Measurements from ENCODE around the gene MED17.
"Not testable (repeated sequence)": the region's sequence is repeated elsewhere in the genome, so short reads cannot be mapped to it uniquely, and the experiment has no call there.

Gene MED17, protein sequence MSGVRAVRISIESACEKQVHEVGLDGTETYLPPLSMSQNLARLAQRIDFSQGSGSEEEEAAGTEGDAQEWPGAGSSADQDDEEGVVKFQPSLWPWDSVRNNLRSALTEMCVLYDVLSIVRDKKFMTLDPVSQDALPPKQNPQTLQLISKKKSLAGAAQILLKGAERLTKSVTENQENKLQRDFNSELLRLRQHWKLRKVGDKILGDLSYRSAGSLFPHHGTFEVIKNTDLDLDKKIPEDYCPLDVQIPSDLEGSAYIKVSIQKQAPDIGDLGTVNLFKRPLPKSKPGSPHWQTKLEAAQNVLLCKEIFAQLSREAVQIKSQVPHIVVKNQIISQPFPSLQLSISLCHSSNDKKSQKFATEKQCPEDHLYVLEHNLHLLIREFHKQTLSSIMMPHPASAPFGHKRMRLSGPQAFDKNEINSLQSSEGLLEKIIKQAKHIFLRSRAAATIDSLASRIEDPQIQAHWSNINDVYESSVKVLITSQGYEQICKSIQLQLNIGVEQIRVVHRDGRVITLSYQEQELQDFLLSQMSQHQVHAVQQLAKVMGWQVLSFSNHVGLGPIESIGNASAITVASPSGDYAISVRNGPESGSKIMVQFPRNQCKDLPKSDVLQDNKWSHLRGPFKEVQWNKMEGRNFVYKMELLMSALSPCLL

GRCh38 chr11:93784145-93784934, at the start of gene MED17:
MED17 (plus strand) TSS chr11:93784282; CDS start chr11:93784514, 232 bp downstream.
- FAIRE-seq, result peak; percentile 9
- peak; percentile 95 for DNase-seq (ENCODE audit: insufficient read length, low spot score)

DNA sequence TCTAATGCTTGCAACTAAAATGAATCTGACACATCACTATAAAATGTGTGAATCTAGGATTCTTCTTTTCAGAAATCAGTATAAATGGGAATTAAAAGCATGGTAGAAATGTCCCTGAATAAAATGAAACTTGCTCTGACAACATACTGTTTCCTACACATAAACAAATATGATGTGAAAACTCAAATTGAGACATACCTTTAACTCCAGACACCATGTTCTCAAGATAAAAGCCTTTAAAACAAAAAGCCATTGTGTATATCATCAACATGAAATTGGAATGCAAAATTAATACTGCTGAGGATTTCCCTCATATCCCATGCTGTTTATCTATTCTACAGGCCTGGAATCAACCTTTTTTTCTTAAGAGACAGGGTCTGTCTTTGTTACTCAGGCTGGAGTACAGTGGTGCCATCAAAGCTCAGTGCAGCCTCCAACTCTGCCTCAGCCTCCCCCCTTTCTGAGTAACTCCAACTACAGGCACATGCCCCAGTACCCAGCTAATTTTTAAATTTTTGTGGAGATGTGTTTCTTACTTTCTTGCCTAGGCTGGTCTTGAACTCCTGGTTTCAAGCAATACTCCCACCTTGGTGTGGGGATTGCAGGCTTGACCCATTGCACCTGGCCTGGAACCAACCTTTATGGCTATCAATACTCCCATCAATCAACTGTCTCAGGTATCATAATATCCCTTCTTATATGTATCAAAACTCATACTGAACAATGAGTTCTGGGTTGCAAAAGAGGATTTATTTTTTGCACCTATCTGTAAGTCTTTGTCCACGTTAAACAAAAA, 49.5 kb upstream of the MED17 start:
- FAIRE-seq, result no peak
- no peak for DNase-seq (ENCODE audit: insufficient read length, low spot score)

- FAIRE-seq (no peak), DNase-seq (ENCODE audit: insufficient read length, low spot score) (no peak)
Measured at GRCh38 chr11:93735627-93736026, 48.5 kb upstream of the MED17 start.

DNA sequence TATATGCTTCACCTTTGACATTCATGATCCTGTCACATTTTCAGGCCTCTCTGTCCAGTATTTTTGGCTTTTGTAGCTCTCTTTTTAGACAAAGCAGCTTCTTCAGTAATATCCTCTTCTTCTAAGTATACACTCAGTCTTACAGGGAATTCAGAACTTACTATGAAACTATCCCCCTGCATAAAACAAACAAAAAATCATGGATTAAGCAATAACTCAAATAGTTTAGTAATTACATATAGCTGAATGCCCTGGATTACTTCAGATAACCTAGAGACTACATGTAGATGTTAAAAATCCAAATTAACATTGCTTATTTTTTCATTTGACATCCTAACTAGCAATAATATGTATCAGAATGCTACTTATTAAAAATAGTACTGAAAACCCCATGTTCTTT, 48.0 kb upstream of the MED17 start:
- DNase-seq (ENCODE audit: insufficient read length, low spot score), result no peak
- no peak for FAIRE-seq

GRCh38 chr11:93737904-93738612, 46.0 kb upstream of the MED17 start:
- FAIRE-seq, result no peak

GRCh38 chr11:93738647-93739081, 45.4 kb upstream of the MED17 start:
- DNase-seq (ENCODE audit: insufficient read length, low spot score) (no peak), FAIRE-seq (no peak)

More at GRCh38 chr11:93737904-93738612, 46.0 kb upstream of the MED17 start:
- no peak for DNase-seq (ENCODE audit: insufficient read length, low spot score)

DNA sequence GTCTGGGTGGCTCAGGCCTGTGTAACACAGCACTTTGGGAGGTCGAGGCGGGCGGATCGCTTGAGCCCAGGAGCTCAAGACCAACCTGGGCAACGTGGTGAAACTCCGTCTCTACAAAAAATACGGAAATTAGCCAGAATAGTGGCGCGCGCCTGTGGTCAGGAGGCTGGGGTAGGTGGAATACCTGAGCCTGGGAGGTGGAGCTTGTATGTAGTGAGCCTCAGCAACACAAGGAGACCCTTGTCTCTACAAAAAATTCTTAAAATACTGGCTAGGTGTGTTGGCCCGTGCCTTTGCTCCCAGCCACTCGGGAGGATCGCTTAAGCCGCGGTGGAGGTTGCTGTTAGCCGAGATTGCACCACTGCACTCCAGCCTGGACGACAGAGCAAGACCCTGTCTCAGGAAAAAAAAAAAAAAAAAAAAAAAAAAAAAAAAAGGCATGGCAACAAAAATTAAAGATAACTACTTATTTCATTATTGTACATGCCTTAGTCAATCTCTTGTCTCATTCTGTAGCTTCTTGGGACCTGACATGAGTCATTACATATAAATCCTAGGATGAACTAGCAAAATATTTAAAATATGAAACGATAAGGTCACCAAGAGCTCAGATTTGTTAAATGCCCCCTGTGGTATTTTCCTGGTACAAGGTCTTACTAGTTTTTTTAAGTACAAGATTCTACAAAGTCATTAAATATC, 43.9 kb upstream of the MED17 start:
- FAIRE-seq (no peak), DNase-seq (ENCODE audit: insufficient read length, low spot score) (peak; percentile 30)

DNA sequence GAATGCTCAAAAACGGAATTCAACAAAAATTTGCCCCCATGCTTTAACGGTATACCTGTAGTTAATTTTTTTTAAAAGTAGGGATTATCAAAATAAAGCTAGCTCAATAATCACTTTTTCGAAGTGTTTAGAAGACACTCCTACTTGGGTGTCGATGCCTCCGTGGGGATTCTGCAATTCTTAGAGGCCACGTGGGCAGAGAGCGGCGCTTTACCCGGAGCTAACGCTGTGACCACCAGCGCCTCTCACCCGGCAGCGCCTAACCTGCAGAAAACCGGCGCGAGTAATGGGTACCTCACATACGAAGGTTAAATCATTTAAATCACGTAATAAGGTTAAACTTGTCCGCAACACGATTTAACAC, 43.4 kb upstream of the MED17 start:
- FAIRE-seq, result no peak

DNA sequence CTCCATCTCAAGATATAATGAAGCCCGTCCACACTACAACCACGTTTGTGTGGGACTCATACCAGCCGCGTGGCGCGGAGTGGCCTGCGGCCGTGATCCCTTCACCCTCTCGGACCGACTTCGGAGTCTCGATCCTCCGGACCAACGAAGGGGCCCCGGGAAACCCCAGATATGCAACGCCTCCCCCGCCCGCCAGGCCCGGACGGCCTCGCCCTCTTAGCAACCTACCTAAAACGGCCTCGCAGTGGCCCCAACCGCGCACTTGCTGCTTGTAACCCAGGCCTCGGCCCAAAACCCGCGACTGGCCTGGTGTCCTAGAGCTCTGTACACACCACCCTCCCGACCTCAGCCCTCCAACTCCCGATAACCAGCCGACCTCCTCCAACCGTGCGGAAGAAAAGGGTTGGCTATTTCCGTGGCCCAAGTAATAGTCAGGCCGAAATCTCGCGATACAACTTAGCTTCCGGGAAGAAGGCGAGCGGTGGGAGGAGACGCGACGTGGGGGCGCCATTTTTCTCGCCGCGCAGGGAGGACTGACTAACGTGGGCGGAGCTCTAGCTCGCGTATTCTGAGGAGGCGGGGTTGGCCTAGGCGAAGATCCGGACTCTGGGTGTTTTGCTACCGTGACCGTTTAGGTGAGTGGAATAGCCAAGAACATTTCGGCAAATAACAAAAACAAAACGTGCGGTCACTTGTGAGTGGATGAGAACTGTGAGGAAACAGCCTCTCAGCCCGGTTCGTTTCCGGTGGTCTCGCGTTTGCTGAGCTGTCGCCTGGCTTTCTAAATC, 42.8 kb upstream of the MED17 start, which contains the start of the genes C11orf54 and TAF1D:
C11orf54 (plus strand) TSS at position 579 of the 788 bp plus-strand sequence. CDS start 5,722 bp downstream, outside the sequence.
TAF1D (minus strand) TSS at position 402 of the 788 bp plus-strand sequence. CDS start 2,191 bp downstream, outside the sequence.
- peak; percentile 94 for DNase-seq (ENCODE audit: insufficient read length, low spot score)
- FAIRE-seq, result peak; percentile 81

More for the DNA sequence above, 43.4 kb upstream of the MED17 start:
- peak; percentile 37 for DNase-seq (ENCODE audit: insufficient read length, low spot score)

DNA sequence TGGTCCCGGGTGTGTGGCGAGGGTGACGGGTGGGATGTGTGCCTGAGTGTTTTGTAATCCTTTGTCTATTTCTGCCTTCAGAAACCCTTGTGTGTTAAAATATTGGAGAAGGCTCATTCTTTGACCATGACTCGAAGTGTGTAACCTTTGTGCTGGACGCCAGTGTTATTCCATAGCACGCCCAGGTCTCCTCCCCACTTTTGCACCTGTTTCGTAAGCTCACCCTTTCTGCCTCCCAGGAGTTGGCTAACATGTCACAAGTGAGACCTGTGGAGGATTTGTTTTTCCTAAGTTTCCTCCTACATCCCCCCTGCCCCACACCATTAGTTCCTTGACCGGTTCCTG, 42.2 kb upstream of the MED17 start:
- FAIRE-seq (no peak), DNase-seq (ENCODE audit: insufficient read length, low spot score) (peak; percentile 54)

DNA sequence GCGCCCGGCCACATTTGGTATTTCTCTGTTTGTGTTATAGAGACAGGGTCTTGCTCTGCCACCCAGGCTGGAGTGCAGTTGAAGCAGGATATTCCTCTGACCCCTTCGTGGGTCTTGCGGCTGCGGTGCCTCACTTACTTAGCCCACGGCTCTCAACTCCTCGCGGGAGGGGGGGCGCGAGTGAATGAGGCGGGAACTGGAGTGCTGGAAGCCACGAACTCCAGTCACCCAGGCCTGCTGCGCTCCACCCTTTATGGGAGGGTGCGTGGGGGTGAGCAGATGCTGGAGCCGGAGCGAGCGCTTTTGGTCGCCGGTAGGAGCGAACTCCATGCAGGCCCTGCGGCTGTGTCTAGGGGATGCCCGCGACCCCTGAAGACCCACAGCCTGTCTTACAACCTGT, 40.8 kb upstream of the MED17 start:
- DNase-seq (ENCODE audit: insufficient read length, low spot score) (no peak), FAIRE-seq (no peak)

- no peak for DNase-seq (ENCODE audit: insufficient read length, low spot score)
- FAIRE-seq, result no peak
Measured at GRCh38 chr11:93744669-93745004, 39.4 kb upstream of the MED17 start.

- DNase-seq (ENCODE audit: insufficient read length, low spot score); FAIRE-seq: not testable (repeated sequence)
Measured at GRCh38 chr11:93745005-93745755, 38.9 kb upstream of the MED17 start.

GRCh38 chr11:93746101-93746500, 38.0 kb upstream of the MED17 start:
- FAIRE-seq (no peak), DNase-seq (ENCODE audit: insufficient read length, low spot score) (no peak)

DNA sequence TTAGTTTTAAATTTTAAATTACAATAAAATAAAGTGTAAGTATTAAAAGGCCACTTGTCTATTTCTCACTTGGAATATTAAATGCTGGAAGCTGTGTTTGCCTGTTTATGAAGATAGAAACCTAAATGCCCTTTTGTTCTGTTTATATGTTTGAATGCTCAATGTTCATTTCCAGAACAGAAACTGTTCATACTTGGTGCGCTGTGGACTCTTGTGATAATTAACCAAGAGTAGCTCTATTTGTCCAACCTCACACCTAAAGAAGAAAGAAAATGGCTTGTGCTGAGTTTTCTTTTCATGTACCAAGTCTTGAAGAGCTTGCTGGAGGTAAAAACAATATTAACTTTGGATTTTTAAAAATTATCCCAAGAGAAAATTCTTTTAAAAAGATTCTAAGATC, 37.0 kb upstream of the MED17 start:
- no peak for DNase-seq (ENCODE audit: insufficient read length, low spot score)
- no peak for FAIRE-seq

DNA sequence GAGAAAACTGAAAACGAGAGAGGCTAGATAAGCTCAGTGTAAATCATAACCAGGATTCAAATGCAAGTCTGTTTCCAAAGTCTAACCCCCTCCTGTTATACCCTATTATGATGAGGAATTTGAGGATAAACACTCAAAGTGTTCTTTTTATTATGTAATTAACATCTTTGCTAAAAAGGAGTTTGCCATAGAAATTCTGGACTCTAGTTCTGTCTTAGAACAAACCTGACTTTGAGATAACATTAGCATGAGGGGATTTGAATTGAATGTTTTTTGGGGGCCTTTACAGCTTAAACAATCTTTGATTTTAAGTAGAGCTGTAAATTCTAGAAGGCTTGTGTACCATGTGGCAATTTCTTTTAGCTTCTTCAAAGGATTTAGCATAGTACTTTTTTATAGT, 33.1 kb upstream of the MED17 start:
- no peak for FAIRE-seq
- no peak for DNase-seq (ENCODE audit: insufficient read length, low spot score)

- DNase-seq (ENCODE audit: insufficient read length, low spot score) (no peak), FAIRE-seq (no peak)
Measured at GRCh38 chr11:93753241-93753640, 30.8 kb upstream of the MED17 start.

- no peak for FAIRE-seq
Measured at GRCh38 chr11:93756748-93757147, 27.3 kb upstream of the MED17 start.

More at GRCh38 chr11:93756748-93757147, 27.3 kb upstream of the MED17 start:
- no peak for DNase-seq (ENCODE audit: insufficient read length, low spot score)
